Endodermal cell (in vitro differentiated cells): ENCODE measurements around the gene ALOX12. TPM values are rescaled to one million over a fixed set of nuclear protein-coding genes. Genes with fewer than 3 reads are reported as not detected.

Experiments
- DNase-seq: peaks from one replicate; pipeline ENCODE4 v3.0.0-alpha.2; 2017
- H3K27ac ChIP-seq: 2 replicates; pipeline ENCODE4 v1.5.1; 2013; ENCODE audit warnings: mild to moderate bottlenecking, low read depth, low read length, moderate library complexity
- H3K27me3 ChIP-seq: 2 replicates; pipeline ENCODE4 v1.6.1; 2013; ENCODE audit warnings: mild to moderate bottlenecking, low read length, moderate library complexity; ENCODE audit not compliant: insufficient read depth, control insufficient read depth, poor library complexity, severe bottlenecking
- H3K36me3 ChIP-seq: 2 replicates; pipeline ENCODE4 v1.7.0; 2013; ENCODE audit warnings: mild to moderate bottlenecking, low read length, moderate library complexity; ENCODE audit not compliant: control insufficient read depth, insufficient read depth
- H3K4me1 ChIP-seq: one replicate; pipeline ENCODE4 v1.7.0; 2013; ENCODE audit warnings: low read length; ENCODE audit not compliant: control insufficient read depth, insufficient read depth
- H3K4me3 ChIP-seq: 2 replicates; pipeline ENCODE4 v1.5.1; 2013; ENCODE audit warnings: mild to moderate bottlenecking, low read length, moderate library complexity
- H3K9ac ChIP-seq: 2 replicates; pipeline ENCODE4 v1.6.1; 2013; ENCODE audit warnings: mild to moderate bottlenecking, low read length, moderate library complexity; ENCODE audit not compliant: poor library complexity, severe bottlenecking; ENCODE audit errors: extremely low read depth
- H3K9me3 ChIP-seq: 2 replicates; pipeline ENCODE4 v1.6.1; 2013; ENCODE audit warnings: mild to moderate bottlenecking, low read length, moderate library complexity; ENCODE audit not compliant: control insufficient read depth
- H3K27ac Mint-ChIP-seq: 2 replicates; pipeline ENCODE4 v1.8.0; 2020; ENCODE audit warnings: mixed read lengths
- H3K27me3 Mint-ChIP-seq: 2 replicates; pipeline ENCODE4 v1.8.0; 2021; ENCODE audit warnings: mild to moderate bottlenecking, mixed read lengths; ENCODE audit not compliant: insufficient read depth
- H3K36me3 Mint-ChIP-seq: 2 replicates; pipeline ENCODE4 v1.8.0; 2020; ENCODE audit warnings: low read depth, mixed read lengths
- H3K4me1 Mint-ChIP-seq: 2 replicates; pipeline ENCODE4 v1.8.0; 2020; ENCODE audit warnings: mixed read lengths
- H3K4me3 Mint-ChIP-seq: 2 replicates; pipeline ENCODE4 v1.8.0; 2020; ENCODE audit warnings: mild to moderate bottlenecking, moderate library complexity, mixed read lengths
- H3K9me3 Mint-ChIP-seq: 2 replicates; pipeline ENCODE4 v1.8.0; 2020; ENCODE audit warnings: mild to moderate bottlenecking, mixed read lengths
- CTCF ChIP-seq: fragments of 200-600 bp; sonication (generic); conservative IDR thresholded peaks from 2 replicates; pipeline ENCODE4 v1.5.0; 2021; ENCODE audit warnings: antibody characterized with exemption, mild to moderate bottlenecking
- WGBS, 2 experiments: methylation state at CpG; one replicate each; pipeline versions ENCODE4 v1.1.5 to v1.1.7; 2013; ENCODE audit warnings: missing lambda C conversion rate in 2 of 2, mixed read lengths in 1 of 2; ENCODE audit not compliant: insufficient coverage in 1 of 2, insufficient read length in 1 of 2; 5-methylcytosine and 5-hydroxymethylcytosine counted together
- total RNA-seq, 2 donors: library from RNA; stranded (reverse); fragmentation: NEBNext Ultra II Directional in 1 of 2; extraction: Animal tissue kit (Norgen Biotek cat#: 25700) in 1 of 2; gene quantifications; 2 replicates in 1 of 2; 3 replicates in 1 of 2; pipeline ENCODE4 v1.2.1, GENCODE V29; 2021

The ALOX12 gene
- total RNA-seq, 2 donors from 2014 or later = 0.46 to 0.92 TPM

GRCh38 chr17:7001318-7001961, 5.6 kb downstream of the ALOX12 start:
- no peak overlapping the region for H3K4me3 Mint-ChIP-seq
- Histone ChIP-seq H3K36me3 (peaks cover 36% of the 10 kb centered on the region), H3K9ac (no peak overlapping the region), H3K9me3 (no peaks in the 10 kb centered on the region), H3K4me1 (no peaks in the 10 kb centered on the region), H3K4me3 (no peak overlapping the region), H3K27ac (no peak overlapping the region), H3K27me3 (peaks cover 4% of the 10 kb centered on the region)
- peak; percentile 90 for DNase-seq
- no peaks in the 10 kb centered on the region for H3K9me3 Mint-ChIP-seq
- WGBS, 2 experiments = 67 to 71% methylated on average over 9 to 10 of the region's 10 CpGs
- peak overlapping the region; percentile 59 for H3K27ac Mint-ChIP-seq
- H3K4me1 Mint-ChIP-seq = no peaks in the 10 kb centered on the region
- TF ChIP-seq CTCF = peak; percentile 81
- peaks cover 15% of the 10 kb centered on the region for H3K27me3 Mint-ChIP-seq
- H3K36me3 Mint-ChIP-seq = peaks cover 46% of the 10 kb centered on the region

GRCh38 chr17:7002288-7003047, 6.6 kb downstream of the ALOX12 start:
- Histone ChIP-seq H3K4me3 (no peak overlapping the region), H3K9ac (no peak overlapping the region), H3K4me1 (no peaks in the 10 kb centered on the region), H3K27me3 (no peaks in the 10 kb centered on the region), H3K9me3 (no peaks in the 10 kb centered on the region), H3K36me3 (peaks cover 36% of the 10 kb centered on the region), H3K27ac (no peak overlapping the region)
- Mint-ChIP-seq H3K27ac (no peak overlapping the region), H3K27me3 (peaks cover 6% of the 10 kb centered on the region), H3K4me3 (no peak overlapping the region), H3K36me3 (peaks cover 40% of the 10 kb centered on the region), H3K9me3 (no peaks in the 10 kb centered on the region), H3K4me1 (no peaks in the 10 kb centered on the region)
- no peak for TF ChIP-seq CTCF
- WGBS, 2 experiments = 84 to 93% methylated on average over 6 of the region's 6 CpGs
- DNase-seq = no peak

GRCh38 chr17:7003745-7004144, 7.9 kb downstream of the ALOX12 start:
- Mint-ChIP-seq H3K9me3 (no peaks in the 10 kb centered on the region), H3K36me3 (peaks cover 30% of the 10 kb centered on the region), H3K27me3 (no peaks in the 10 kb centered on the region), H3K4me3 (no peak overlapping the region), H3K27ac (no peak overlapping the region), H3K4me1 (no peaks in the 10 kb centered on the region)
- Histone ChIP-seq H3K9ac (no peak overlapping the region), H3K4me1 (no peaks in the 10 kb centered on the region), H3K4me3 (no peak overlapping the region), H3K27me3 (no peaks in the 10 kb centered on the region), H3K9me3 (no peaks in the 10 kb centered on the region), H3K27ac (no peak overlapping the region), H3K36me3 (peaks cover 30% of the 10 kb centered on the region)
- no peak for DNase-seq
- WGBS, 2 experiments = 93 to 100% methylated on average over 1 of the region's 2 CpGs
- TF ChIP-seq CTCF = no peak
